ENCODE results near the gene VSTM2B.

The VSTM2B gene

DNA sequence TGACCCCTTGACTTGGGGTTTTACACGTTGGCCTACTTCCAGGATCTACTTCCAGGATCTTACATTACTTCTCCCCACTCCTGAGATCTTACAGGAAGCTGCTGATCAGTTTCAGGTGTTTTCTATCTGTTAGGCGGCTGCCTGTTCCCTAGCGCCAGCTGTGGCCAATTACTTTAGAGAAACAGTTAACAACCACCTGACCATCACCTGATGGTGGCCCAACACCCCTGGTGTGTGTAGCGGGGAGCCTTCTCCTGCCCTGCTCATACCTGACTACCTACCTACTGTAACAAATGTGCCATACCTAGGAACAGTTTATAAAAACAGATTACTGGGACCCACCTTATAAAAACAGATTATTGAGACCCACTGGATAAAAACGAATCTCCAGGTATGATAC is 77.5 kb downstream of the VSTM2B start:
- Histone ChIP-seq H3K79me2 (ENCODE audit: low read length) (peaks cover 29% of the 10 kb centered on the region), H3K4me2 (ENCODE audit: low read length) (no peak overlapping the region), H3K36me3 (replicated peaks; ENCODE audit: low read depth, low read length) (no peaks in the 10 kb centered on the region), H2AFZ (ENCODE audit: low read depth, low read length) (no peak overlapping the region), H3K27me3 (ENCODE audit: low read depth, low read length) (peaks cover 9% of the 10 kb centered on the region; the same call in 1 of the 2 replicates), H4K20me1 (ENCODE audit: insufficient read depth, low read length) (no peaks in the 10 kb centered on the region), H3K9me3 (ENCODE audit: insufficient read depth, low read length) (no peaks in the 10 kb centered on the region), H3K27ac (ENCODE audit: low read length) (no peak overlapping the region), H3K4me1 (ENCODE audit: low read length) (peaks cover 11% of the 10 kb centered on the region), H3K9ac (ENCODE audit: low read length) (no peak overlapping the region), H3K4me3 (ENCODE audit: low read length) (no peak overlapping the region)
- no peak for TF ChIP-seq EZH2phosphoT487 (IDR thresholded peaks at IDR 0.05; ENCODE audit: low read depth)
- no peak for TF ChIP-seq CTCF (IDR thresholded peaks at IDR 0.05; ENCODE audit: low read depth, low read length)

DNA sequence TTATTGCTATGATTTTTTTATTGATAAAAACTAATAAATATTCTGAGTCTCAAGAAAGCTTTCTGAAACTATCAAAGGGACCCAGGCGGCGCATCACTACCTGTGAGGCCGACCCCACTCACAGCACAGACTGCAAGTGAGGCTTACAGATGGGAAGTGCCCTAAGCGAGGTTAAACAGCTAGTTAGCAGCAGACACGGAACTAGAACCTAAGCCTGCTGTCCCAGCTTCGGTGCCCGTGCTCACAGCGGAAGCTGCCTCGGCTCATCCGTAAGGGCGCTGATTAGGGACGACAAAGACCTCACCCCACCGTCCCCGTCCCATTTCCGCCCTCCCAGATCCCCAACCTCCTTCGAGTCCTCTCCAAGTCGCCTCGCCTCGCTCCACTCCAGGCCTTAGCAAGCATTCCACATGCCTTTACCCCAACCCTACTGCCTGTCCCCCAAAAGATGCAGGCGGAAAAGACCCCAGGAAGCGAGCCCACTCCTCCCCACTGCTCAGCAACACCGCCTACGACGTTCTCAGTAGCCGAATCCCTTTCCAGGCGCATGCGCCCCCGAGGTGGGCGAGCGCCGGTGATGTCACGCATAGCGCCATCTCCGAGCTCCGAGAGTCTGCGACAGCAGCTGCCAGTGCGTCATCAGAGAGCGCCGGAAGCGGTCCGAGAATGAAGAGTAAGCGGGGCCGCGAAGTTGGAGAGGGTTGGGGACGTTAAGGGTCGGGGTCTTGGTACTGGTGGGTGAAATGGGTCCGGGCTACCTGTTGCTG is 80.0 kb downstream of the VSTM2B start, which contains the start of gene POP4:
TSS of gene POP4 (plus strand) at position 631 of the 767 bp plus-strand sequence. CDS start at position 667, 36 bp downstream.
- H3K27me3 ChIP-seq (ENCODE audit: low read depth, low read length) = no peaks in the 10 kb centered on the region
- H3K79me2 ChIP-seq (ENCODE audit: low read length) = peaks cover 29% of the 10 kb centered on the region
- no peaks in the 10 kb centered on the region for H4K20me1 ChIP-seq (ENCODE audit: insufficient read depth, low read length)
- TF ChIP-seq EZH2phosphoT487 (IDR thresholded peaks at IDR 0.05; ENCODE audit: low read depth) (no peak), CTCF (IDR thresholded peaks at IDR 0.05; ENCODE audit: low read depth, low read length) (no peak)
- H3K36me3 ChIP-seq (replicated peaks; ENCODE audit: low read depth, low read length) = no peaks in the 10 kb centered on the region
- H3K4me1 ChIP-seq (ENCODE audit: low read length) = peaks cover 11% of the 10 kb centered on the region
- H3K4me2 ChIP-seq (ENCODE audit: low read length) = peak within 1 kb of the TSS; percentile 88
- peak within 1 kb of the TSS; percentile 85 for H3K4me3 ChIP-seq (ENCODE audit: low read length)
- no peaks in the 10 kb centered on the region for H3K9me3 ChIP-seq (ENCODE audit: insufficient read depth, low read length)
- H3K9ac ChIP-seq (ENCODE audit: low read length) = peak within 1 kb of the TSS; percentile 92
- peak within 1 kb of the TSS; percentile 76 for H3K27ac ChIP-seq (ENCODE audit: low read length)
- H2AFZ ChIP-seq (ENCODE audit: low read depth, low read length) = peak within 1 kb of the TSS; percentile 78

DNA sequence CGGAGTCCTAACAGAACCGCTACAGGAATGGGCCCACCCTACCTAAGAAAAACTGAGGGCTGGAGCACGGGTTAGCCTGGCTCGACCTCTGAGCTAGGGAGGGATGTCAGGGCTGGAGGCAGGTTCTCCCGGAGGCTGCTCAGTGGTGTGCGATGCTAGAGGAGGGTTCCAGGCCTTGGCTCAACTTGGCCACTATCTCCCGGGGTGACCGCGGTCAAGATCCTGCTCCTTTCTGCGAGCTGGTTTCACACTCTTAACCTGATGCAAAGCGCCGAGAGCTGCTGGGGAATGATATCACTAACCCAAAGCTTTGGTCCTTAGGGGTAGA is 80.6 kb downstream of the VSTM2B start:
- Histone ChIP-seq H3K27me3 (ENCODE audit: low read depth, low read length) (no peaks in the 10 kb centered on the region), H3K79me2 (ENCODE audit: low read length) (peaks cover 29% of the 10 kb centered on the region), H4K20me1 (ENCODE audit: insufficient read depth, low read length) (no peaks in the 10 kb centered on the region), H3K36me3 (replicated peaks; ENCODE audit: low read depth, low read length) (peaks cover 5% of the 10 kb centered on the region), H3K4me2 (ENCODE audit: low read length) (peak overlapping the region; percentile 88), H3K4me1 (ENCODE audit: low read length) (peaks cover 11% of the 10 kb centered on the region), H3K9ac (ENCODE audit: low read length) (peak overlapping the region; percentile 92), H2AFZ (ENCODE audit: low read depth, low read length) (peak overlapping the region; percentile 55; the same call in 1 of the 2 replicates), H3K4me3 (ENCODE audit: low read length) (peak overlapping the region; percentile 85), H3K27ac (ENCODE audit: low read length) (no peak overlapping the region), H3K9me3 (ENCODE audit: insufficient read depth, low read length) (no peaks in the 10 kb centered on the region)
- TF ChIP-seq EZH2phosphoT487 (IDR thresholded peaks at IDR 0.05; ENCODE audit: low read depth) (no peak), CTCF (IDR thresholded peaks at IDR 0.05; ENCODE audit: low read depth, low read length) (no peak)

GRCh38 chr19:29609636-29610035 is 83.8 kb downstream of the VSTM2B start:
- H2AFZ ChIP-seq (ENCODE audit: low read depth, low read length) = no peak overlapping the region
- no peak overlapping the region for H3K27ac ChIP-seq (ENCODE audit: low read length)
- peaks cover 11% of the 10 kb centered on the region for H3K4me1 ChIP-seq (ENCODE audit: low read length)
- H3K36me3 ChIP-seq (replicated peaks; ENCODE audit: low read depth, low read length) = peaks cover 31% of the 10 kb centered on the region
- no peaks in the 10 kb centered on the region for H3K9me3 ChIP-seq (ENCODE audit: insufficient read depth, low read length)
- no peak overlapping the region for H3K9ac ChIP-seq (ENCODE audit: low read length)
- no peak overlapping the region for H3K4me3 ChIP-seq (ENCODE audit: low read length)
- TF ChIP-seq CTCF (IDR thresholded peaks at IDR 0.05; ENCODE audit: low read depth, low read length) (no peak), EZH2phosphoT487 (IDR thresholded peaks at IDR 0.05; ENCODE audit: low read depth) (no peak)
- no peak overlapping the region for H3K4me2 ChIP-seq (ENCODE audit: low read length)
- H4K20me1 ChIP-seq (ENCODE audit: insufficient read depth, low read length) = no peaks in the 10 kb centered on the region
- H3K79me2 ChIP-seq (ENCODE audit: low read length) = peaks cover 26% of the 10 kb centered on the region
- no peaks in the 10 kb centered on the region for H3K27me3 ChIP-seq (ENCODE audit: low read depth, low read length)
